ENCODE data around the gene SHISA4. TPM values are rescaled to one million over a fixed set of nuclear protein-coding genes. Genes with fewer than 3 reads are reported as not detected.

SHISA4 gene
- total and polyA plus RNA-seq, 2 of the 8 experiments (the other 6 are each of a cell fraction or from before 2014, with no cell fraction given), result 7.8 to 28.9 TPM

DNA sequence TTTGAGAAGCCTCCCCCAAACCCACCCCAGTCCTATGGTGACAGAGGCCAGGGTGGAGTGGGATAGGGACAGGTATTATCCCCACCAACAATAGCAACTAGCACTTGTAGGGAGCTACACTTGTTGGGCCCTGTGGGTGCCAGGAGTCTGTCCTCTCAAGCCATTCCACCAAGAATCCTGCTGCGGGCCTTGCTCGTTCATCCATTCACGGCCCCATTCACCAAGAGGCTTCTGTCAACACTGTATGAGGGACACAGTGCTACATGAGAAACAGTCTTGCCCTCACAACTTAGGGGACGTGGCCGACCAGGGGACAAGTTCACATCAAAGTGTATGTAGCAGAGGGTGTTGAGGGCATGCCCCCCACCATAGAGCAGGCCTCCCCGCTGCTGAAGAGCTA, 18.9 kb downstream of the SHISA4 start (continued):
- no peak for TF ChIP-seq CHD7 (IDR thresholded peaks at IDR 0.05; ENCODE audit: insufficient replicate concordance, low read length)
- TF ChIP-seq TAF7 (optimal IDR thresholded peaks at IDR 0.05; ENCODE audit: borderline replicate concordance, low read depth, low read length), result no peak
- TF ChIP-seq SP1 (IDR thresholded peaks at IDR 0.05; ENCODE audit: low read depth, low read length), result no peak
- TF ChIP-seq CHD2 (IDR thresholded peaks at IDR 0.05; ENCODE audit: low read length), result no peak
- no peak for TF ChIP-seq YY1 (IDR thresholded peaks at IDR 0.05; ENCODE audit: low read depth, low read length)
- TF ChIP-seq SRF (IDR thresholded peaks at IDR 0.05; ENCODE audit: low read depth, low read length), result no peak
- no peak for TF ChIP-seq BCL11A (IDR thresholded peaks at IDR 0.05; ENCODE audit: low read depth in 2 of 2, low read length in 2 of 2)
- TF ChIP-seq EGR1 (IDR thresholded peaks at IDR 0.05; ENCODE audit: borderline replicate concordance, low read depth, low read length), result no peak
- TF ChIP-seq RFX5 (IDR thresholded peaks at IDR 0.05; ENCODE audit: borderline replicate concordance, low read depth, low read length), result no peak
- no peak for TF ChIP-seq POU5F1 (IDR thresholded peaks at IDR 0.05; ENCODE audit: low read depth, low read length)
- no peak for TF ChIP-seq CREB1 (IDR thresholded peaks at IDR 0.05)
- no peak for TF ChIP-seq SP4 (IDR thresholded peaks at IDR 0.05; ENCODE audit: low read length)
- TF ChIP-seq EP300 (IDR thresholded peaks at IDR 0.05; ENCODE audit: borderline replicate concordance in 1 of 2, low read depth in 2 of 2, low read length in 2 of 2), result no peak
- TF ChIP-seq KDM1A (IDR thresholded peaks at IDR 0.05; ENCODE audit: borderline replicate concordance, low read length), result no peak

Data from H1 (cell line).